T-helper 1 cell treated with Interleukin-12 subunit alpha and Interleukin-12 subunit beta and Interleukin-4 antibody, amounts not matched to agents 30 μg/mL and 1 μg/mL, for 36 hours (primary cell): Measurements from ENCODE around the gene FEM1C.

Experiments used
- H3K27ac Mint-ChIP-seq: one replicate; pipeline ENCODE4 v1.8.0; 2021; ENCODE audit warnings: mild to moderate bottlenecking, mixed read lengths
- H3K27me3 Mint-ChIP-seq: one replicate; pipeline ENCODE4 v1.8.0; 2021; ENCODE audit warnings: low read depth, mixed read lengths
- H3K36me3 Mint-ChIP-seq: one replicate; pipeline ENCODE4 v1.8.0; 2021; ENCODE audit warnings: low read depth, mixed read lengths
- H3K4me1 Mint-ChIP-seq: one replicate; pipeline ENCODE4 v1.8.0; 2021; ENCODE audit warnings: low read depth, mixed read lengths
- H3K4me3 Mint-ChIP-seq: one replicate; pipeline ENCODE4 v1.8.0; 2021; ENCODE audit warnings: mild to moderate bottlenecking, moderate library complexity, mixed read lengths
- H3K9me3 Mint-ChIP-seq: one replicate; pipeline ENCODE4 v1.8.0; 2021; ENCODE audit warnings: mixed read lengths

Gene FEM1C

GRCh38 chr5:115573133-115573532, 28.6 kb upstream of the FEM1C start:
- H3K4me3 Mint-ChIP-seq, result no peak overlapping the region

DNA sequence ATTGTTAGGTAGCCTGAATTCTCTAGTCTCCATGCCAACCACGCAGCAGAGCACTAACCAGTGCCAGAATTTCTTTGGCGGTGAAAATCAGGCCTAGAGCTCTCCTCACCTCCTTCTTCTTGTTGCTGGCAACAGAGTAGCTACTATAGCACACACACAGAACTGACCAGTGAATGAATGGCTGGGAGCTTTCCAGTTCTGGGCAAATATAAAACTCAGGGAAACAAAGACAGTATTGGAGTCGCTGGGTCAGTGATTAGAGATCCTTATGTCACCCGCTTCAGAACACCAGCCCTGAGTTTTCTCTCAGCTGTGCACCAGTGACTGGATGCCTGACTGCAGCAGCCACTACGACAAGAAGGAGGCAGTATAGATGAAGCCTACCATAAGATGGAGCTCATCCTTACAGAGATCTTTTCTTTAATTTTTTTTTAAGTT, 26.9 kb upstream of the FEM1C start:
- Mint-ChIP-seq H3K4me1 (no peaks in the 10 kb centered on the region), H3K27me3 (peaks cover 21% of the 10 kb centered on the region), H3K9me3 (no peaks in the 10 kb centered on the region), H3K4me3 (no peak overlapping the region), H3K36me3 (no peaks in the 10 kb centered on the region), H3K27ac (no peak overlapping the region)

More at GRCh38 chr5:115573133-115573532, 28.6 kb upstream of the FEM1C start:
- Mint-ChIP-seq H3K27me3 (peaks cover 16% of the 10 kb centered on the region), H3K36me3 (no peaks in the 10 kb centered on the region), H3K4me1 (no peaks in the 10 kb centered on the region), H3K27ac (no peak overlapping the region), H3K9me3 (no peaks in the 10 kb centered on the region)

DNA sequence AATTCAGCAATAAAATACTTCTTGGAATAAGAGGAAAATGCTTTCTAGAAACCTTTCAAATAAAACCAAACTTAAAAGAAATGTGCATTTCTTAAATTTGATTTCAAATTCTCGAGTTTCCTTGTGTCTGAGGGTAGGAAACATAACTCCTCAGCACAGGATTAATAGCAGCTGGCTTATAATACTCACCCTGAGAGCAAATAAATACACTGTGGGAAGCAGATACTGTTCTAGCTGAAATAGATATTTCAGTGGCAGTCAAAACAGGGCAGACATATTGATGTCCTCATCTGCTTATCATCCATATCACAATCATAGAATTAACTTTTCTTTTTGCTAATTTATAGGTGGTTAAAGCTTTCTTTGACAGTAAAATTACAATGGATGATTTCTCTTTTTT, 24.1 kb upstream of the FEM1C start:
- Mint-ChIP-seq H3K4me1 (no peaks in the 10 kb centered on the region), H3K4me3 (no peak overlapping the region), H3K27ac (no peak overlapping the region), H3K9me3 (no peaks in the 10 kb centered on the region), H3K27me3 (peaks cover 29% of the 10 kb centered on the region), H3K36me3 (no peaks in the 10 kb centered on the region)

DNA sequence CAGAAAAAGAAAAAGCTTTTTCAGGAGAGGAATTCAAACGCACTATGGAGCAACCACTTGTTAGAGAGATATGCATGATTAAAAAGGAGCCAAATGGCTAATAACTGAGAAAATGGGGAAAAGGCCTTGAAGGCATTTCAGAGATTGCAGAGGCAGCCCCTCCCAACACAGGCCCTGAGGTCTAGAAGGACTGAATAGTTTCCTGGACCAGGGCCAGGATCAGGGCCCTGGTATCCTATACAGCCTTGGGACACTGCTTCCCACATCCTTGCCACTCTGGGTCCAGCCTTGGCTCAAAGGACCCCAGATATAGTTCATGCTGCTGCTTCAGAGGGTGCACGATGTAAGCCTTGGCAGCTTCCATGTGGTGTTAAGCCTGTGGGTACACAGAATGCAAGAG, 20.7 kb upstream of the FEM1C start:
- no peak overlapping the region for H3K4me3 Mint-ChIP-seq
- H3K9me3 Mint-ChIP-seq, result no peaks in the 10 kb centered on the region
- H3K4me1 Mint-ChIP-seq, result no peaks in the 10 kb centered on the region
- H3K36me3 Mint-ChIP-seq, result no peaks in the 10 kb centered on the region
- peaks cover 26% of the 10 kb centered on the region for H3K27me3 Mint-ChIP-seq
- no peak overlapping the region for H3K27ac Mint-ChIP-seq

DNA sequence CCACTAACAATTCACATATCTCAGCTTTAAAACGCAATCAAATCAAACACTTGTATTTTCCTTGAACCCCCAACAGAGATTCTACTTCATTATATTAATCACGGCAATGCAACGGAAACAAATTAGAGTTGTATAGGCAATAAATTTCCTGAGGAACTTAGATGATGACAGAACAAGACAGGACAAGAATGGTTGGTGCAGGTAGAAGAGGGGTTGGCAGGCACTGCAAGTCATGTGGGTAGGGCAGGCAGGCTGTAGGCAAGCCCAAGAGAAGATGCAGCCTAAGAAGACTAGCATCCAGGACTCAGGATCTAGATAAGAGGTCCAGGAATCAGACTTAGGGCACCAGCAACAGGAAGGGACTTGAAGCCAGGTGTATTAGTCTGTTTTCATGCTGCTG, 16.6 kb upstream of the FEM1C start:
- Mint-ChIP-seq H3K27ac (no peak overlapping the region), H3K36me3 (no peaks in the 10 kb centered on the region), H3K4me1 (peaks cover 8% of the 10 kb centered on the region), H3K27me3 (peaks cover 19% of the 10 kb centered on the region), H3K4me3 (no peak overlapping the region), H3K9me3 (no peaks in the 10 kb centered on the region)

- H3K4me1 Mint-ChIP-seq, result peaks cover 8% of the 10 kb centered on the region
- H3K36me3 Mint-ChIP-seq, result no peaks in the 10 kb centered on the region
- H3K27me3 Mint-ChIP-seq, result peaks cover 13% of the 10 kb centered on the region
- H3K4me3 Mint-ChIP-seq, result no peak overlapping the region
- H3K9me3 Mint-ChIP-seq, result no peaks in the 10 kb centered on the region
- no peak overlapping the region for H3K27ac Mint-ChIP-seq
Measured at GRCh38 chr5:115559524-115559923, 14.9 kb upstream of the FEM1C start.

DNA sequence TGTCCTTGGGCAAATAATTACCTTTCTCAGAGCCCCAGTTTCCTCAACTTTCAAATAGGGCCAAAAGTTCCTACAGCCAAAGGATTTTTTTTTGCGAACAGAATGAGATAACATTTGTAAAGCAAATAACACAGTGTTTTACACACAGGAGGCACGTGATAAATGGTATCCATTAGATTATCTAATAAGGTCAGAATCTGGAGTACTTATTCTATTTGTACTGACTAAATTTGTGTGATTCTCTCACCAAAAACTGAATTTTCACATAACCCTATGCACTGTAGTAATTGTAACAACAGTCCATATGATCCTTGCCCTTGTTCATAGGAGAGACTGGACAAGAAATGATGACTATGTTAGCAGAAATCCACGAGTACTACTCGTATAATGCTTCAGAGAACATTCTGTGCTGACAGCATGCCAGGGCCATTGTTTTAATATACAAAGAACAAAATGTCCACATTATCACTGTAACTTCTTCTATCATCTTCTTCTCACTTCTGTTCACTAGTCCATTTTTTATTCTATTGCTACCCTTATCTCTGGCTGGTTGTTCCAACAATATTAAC, 13.9 kb upstream of the FEM1C start:
- H3K27me3 Mint-ChIP-seq, result peaks cover 10% of the 10 kb centered on the region
- no peak overlapping the region for H3K27ac Mint-ChIP-seq
- H3K4me1 Mint-ChIP-seq, result peaks cover 8% of the 10 kb centered on the region
- H3K4me3 Mint-ChIP-seq, result no peak overlapping the region
- H3K36me3 Mint-ChIP-seq, result no peaks in the 10 kb centered on the region
- H3K9me3 Mint-ChIP-seq, result no peaks in the 10 kb centered on the region

GRCh38 chr5:115557667-115558387, 13.3 kb upstream of the FEM1C start:
- H3K36me3 Mint-ChIP-seq, result no peaks in the 10 kb centered on the region
- H3K4me1 Mint-ChIP-seq, result peaks cover 8% of the 10 kb centered on the region
- peak overlapping the region; percentile 10 for H3K27ac Mint-ChIP-seq
- no peak overlapping the region for H3K4me3 Mint-ChIP-seq
- H3K9me3 Mint-ChIP-seq, result no peaks in the 10 kb centered on the region
- peaks cover 5% of the 10 kb centered on the region for H3K27me3 Mint-ChIP-seq

DNA sequence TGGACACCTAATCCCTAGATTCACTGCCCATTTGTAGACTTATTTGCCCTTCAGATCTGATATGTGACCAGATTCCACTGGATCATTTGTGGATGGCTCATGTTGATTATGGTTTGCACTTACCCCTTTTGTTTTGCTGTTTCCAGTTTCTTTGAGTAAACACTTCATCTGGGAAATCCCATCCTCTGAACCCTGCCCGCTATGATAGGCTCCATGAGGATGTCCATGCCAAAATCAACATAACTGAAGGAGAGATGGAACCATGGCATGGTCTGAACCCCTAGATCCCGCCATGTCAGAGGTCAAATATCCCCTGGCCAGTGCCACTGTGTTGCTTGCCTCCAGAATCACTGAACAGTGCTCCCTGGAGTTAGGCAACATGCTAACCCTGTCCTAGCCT, 11.7 kb upstream of the FEM1C start:
- Mint-ChIP-seq H3K9me3 (no peaks in the 10 kb centered on the region), H3K4me3 (no peak overlapping the region), H3K27me3 (peaks cover 10% of the 10 kb centered on the region), H3K4me1 (peaks cover 8% of the 10 kb centered on the region), H3K27ac (no peak overlapping the region), H3K36me3 (no peaks in the 10 kb centered on the region)

- Mint-ChIP-seq H3K27me3 (peaks cover 6% of the 10 kb centered on the region), H3K4me3 (no peak overlapping the region), H3K9me3 (no peaks in the 10 kb centered on the region), H3K4me1 (peaks cover 8% of the 10 kb centered on the region), H3K27ac (no peak overlapping the region), H3K36me3 (no peaks in the 10 kb centered on the region)
Measured at GRCh38 chr5:115555084-115555633, 10.6 kb upstream of the FEM1C start.

DNA sequence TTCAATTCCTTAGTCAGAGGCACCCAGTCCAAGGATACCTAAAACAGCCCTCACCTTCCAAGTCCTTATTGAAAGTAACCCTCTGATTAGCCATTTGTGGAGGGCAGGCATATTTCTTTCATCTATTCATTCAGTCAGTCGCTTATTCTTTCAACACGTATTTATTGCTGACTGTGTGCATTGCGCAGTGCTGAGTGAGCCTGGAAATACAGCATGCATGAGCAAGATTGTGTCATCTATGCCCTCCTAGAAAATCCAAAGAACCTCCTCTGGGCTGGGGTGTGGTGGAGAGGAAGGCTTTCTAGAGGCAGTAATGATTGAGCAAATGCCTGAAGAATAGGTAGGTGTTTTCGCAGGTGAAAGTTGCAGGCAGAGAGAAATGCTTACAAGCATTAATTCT, 8.5 kb upstream of the FEM1C start:
- Mint-ChIP-seq H3K4me3 (no peak overlapping the region), H3K9me3 (no peaks in the 10 kb centered on the region), H3K36me3 (no peaks in the 10 kb centered on the region), H3K27ac (no peak overlapping the region), H3K27me3 (peaks cover 10% of the 10 kb centered on the region), H3K4me1 (peaks cover 12% of the 10 kb centered on the region)

- Mint-ChIP-seq H3K27ac (no peak overlapping the region), H3K36me3 (no peaks in the 10 kb centered on the region), H3K4me3 (no peak overlapping the region), H3K4me1 (peaks cover 4% of the 10 kb centered on the region), H3K9me3 (no peaks in the 10 kb centered on the region), H3K27me3 (peaks cover 10% of the 10 kb centered on the region)
Measured at GRCh38 chr5:115551415-115551814, 6.8 kb upstream of the FEM1C start.

- Mint-ChIP-seq H3K4me3 (no peak overlapping the region), H3K27me3 (peaks cover 10% of the 10 kb centered on the region), H3K36me3 (peaks cover 5% of the 10 kb centered on the region), H3K9me3 (peaks cover 7% of the 10 kb centered on the region), H3K27ac (no peak overlapping the region), H3K4me1 (peaks cover 7% of the 10 kb centered on the region)
Measured at GRCh38 chr5:115549154-115549553, 4.6 kb upstream of the FEM1C start.

- peaks cover 7% of the 10 kb centered on the region for H3K4me1 Mint-ChIP-seq
- H3K27me3 Mint-ChIP-seq, result peaks cover 10% of the 10 kb centered on the region
- no peak overlapping the region for H3K4me3 Mint-ChIP-seq
- peaks cover 5% of the 10 kb centered on the region for H3K36me3 Mint-ChIP-seq
- H3K9me3 Mint-ChIP-seq, result peaks cover 7% of the 10 kb centered on the region
- H3K27ac Mint-ChIP-seq, result no peak overlapping the region
Measured at GRCh38 chr5:115548683-115549082, 4.1 kb upstream of the FEM1C start.

- Mint-ChIP-seq H3K27me3 (peaks cover 3% of the 10 kb centered on the region), H3K4me1 (peaks cover 31% of the 10 kb centered on the region), H3K27ac (peak overlapping the region; percentile 100), H3K4me3 (no peak overlapping the region), H3K36me3 (peaks cover 34% of the 10 kb centered on the region), H3K9me3 (peaks cover 7% of the 10 kb centered on the region)
Measured at GRCh38 chr5:115545351-115545882, 842 bp upstream of the FEM1C start.
